Type B pancreatic cell (in vitro differentiated cells): ENCODE results near the gene APAF1. TPM values are rescaled to one million over a fixed set of nuclear protein-coding genes. Genes with fewer than 3 reads are reported as not detected.

Experiments used
- DNase-seq: peaks from one replicate; pipeline ENCODE4 v3.0.0; 2021; ENCODE audit warnings: mixed read lengths; ENCODE audit not compliant: unreplicated experiment; ENCODE audit errors: extremely low spot score
- H3K27ac Mint-ChIP-seq: 2 replicates; pipeline ENCODE4 v1.8.0; 2021; ENCODE audit warnings: mild to moderate bottlenecking, mixed read lengths
- H3K27me3 Mint-ChIP-seq: 2 replicates; pipeline ENCODE4 v1.8.0; 2021; ENCODE audit warnings: mixed read lengths
- H3K36me3 Mint-ChIP-seq: 2 replicates; pipeline ENCODE4 v1.8.0; 2021; ENCODE audit warnings: mixed read lengths
- H3K4me1 Mint-ChIP-seq: one replicate; pipeline ENCODE4 v1.8.0; 2021; ENCODE audit warnings: mixed read lengths; ENCODE audit not compliant: unreplicated experiment
- H3K4me3 Mint-ChIP-seq: 2 replicates; pipeline ENCODE4 v1.8.0; 2021; ENCODE audit warnings: mild to moderate bottlenecking, mixed read lengths
- H3K9me3 Mint-ChIP-seq: 2 replicates; pipeline ENCODE4 v1.8.0; 2021; ENCODE audit warnings: mixed read lengths
- total RNA-seq: library from RNA; stranded (reverse); gene quantifications from 2 replicates; pipeline ENCODE4 v1.2.1, GENCODE V29; 2021; ENCODE audit warnings: low replicate concordance
- TF ChIP-seq, protein P1 (sequence below): fragments of 200-600 bp; sonication (generic); conservative IDR thresholded peaks from 2 replicates; pipeline ENCODE4 v1.5.0; 2021; ENCODE audit warnings: antibody characterized with exemption, mild to moderate bottlenecking

The APAF1 gene
- total RNA-seq, 1 donor from 2014 or later = 21.7 TPM

DNA sequence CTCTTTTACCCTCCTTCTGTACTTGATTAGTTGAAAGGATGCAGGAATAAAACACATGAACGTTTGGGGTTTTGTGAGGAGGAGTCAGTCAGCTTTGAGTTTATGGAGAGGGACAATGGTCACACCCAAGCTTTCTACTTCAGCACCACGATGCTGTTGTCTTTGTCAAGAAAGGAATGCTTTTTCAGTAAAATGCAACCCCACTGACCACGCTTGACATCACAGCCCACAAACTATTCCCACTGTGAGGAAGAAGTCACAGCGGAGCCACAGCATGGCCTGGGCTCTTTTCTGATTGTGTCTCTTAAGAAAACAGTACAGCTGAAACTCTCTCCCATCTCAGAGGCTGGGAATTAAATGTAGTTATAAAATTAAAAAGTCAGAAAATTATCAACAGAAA, 135.2 kb downstream of the APAF1 start:
- Mint-ChIP-seq H3K36me3 (peaks cover 9% of the 10 kb centered on the region), H3K27me3 (peaks cover 33% of the 10 kb centered on the region), H3K4me3 (no peak overlapping the region), H3K9me3 (peaks cover 8% of the 10 kb centered on the region), H3K27ac (no peak overlapping the region), H3K4me1 (peaks cover 11% of the 10 kb centered on the region)
- TF ChIP-seq, protein P1, sequence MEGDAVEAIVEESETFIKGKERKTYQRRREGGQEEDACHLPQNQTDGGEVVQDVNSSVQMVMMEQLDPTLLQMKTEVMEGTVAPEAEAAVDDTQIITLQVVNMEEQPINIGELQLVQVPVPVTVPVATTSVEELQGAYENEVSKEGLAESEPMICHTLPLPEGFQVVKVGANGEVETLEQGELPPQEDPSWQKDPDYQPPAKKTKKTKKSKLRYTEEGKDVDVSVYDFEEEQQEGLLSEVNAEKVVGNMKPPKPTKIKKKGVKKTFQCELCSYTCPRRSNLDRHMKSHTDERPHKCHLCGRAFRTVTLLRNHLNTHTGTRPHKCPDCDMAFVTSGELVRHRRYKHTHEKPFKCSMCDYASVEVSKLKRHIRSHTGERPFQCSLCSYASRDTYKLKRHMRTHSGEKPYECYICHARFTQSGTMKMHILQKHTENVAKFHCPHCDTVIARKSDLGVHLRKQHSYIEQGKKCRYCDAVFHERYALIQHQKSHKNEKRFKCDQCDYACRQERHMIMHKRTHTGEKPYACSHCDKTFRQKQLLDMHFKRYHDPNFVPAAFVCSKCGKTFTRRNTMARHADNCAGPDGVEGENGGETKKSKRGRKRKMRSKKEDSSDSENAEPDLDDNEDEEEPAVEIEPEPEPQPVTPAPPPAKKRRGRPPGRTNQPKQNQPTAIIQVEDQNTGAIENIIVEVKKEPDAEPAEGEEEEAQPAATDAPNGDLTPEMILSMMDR = no peak
- DNase-seq = no peak

- H3K36me3 Mint-ChIP-seq = peaks cover 9% of the 10 kb centered on the region
- no peak for DNase-seq
- peaks cover 37% of the 10 kb centered on the region for H3K27me3 Mint-ChIP-seq
- H3K4me3 Mint-ChIP-seq = no peak overlapping the region
- TF ChIP-seq, protein P1 = no peak
- peaks cover 16% of the 10 kb centered on the region for H3K4me1 Mint-ChIP-seq
- H3K27ac Mint-ChIP-seq = peak overlapping the region; percentile 17
- H3K9me3 Mint-ChIP-seq = peaks cover 8% of the 10 kb centered on the region
These were observed 138.3 kb downstream of the APAF1 start for GRCh38 chr12:98783420-98783819.

Other genes starting within 250 kb of the APAF1 start
- gene TMPO, start 129.7 kb upstream of the APAF1 start, total RNA-seq = 115 and 178 TPM in 2 replicates
- 648 and 677 TPM in 2 replicates for gene SLC25A3, start 51.6 kb upstream of the APAF1 start, total RNA-seq
- 8.1 and 16.7 TPM in 2 replicates for gene IKBIP, start 502 bp upstream of the APAF1 start, total RNA-seq